IPS-15b (cell line): ENCODE data around the gene EN2.
A peak's percentile ranks its signal among the peaks of the same experiment; 100 is the strongest.

Experiments
- H3K27me3 ChIP-seq: one replicate; pipeline ENCODE4 v1.6.1; 2013; ENCODE audit warnings: low read length; ENCODE audit not compliant: control insufficient read depth, insufficient read depth
- H3K36me3 ChIP-seq: one replicate; pipeline ENCODE4 v1.6.1; 2013; ENCODE audit warnings: low read length; ENCODE audit not compliant: control insufficient read depth, insufficient read depth
- H3K4me1 ChIP-seq: one replicate; pipeline ENCODE4 v1.6.1; 2013; ENCODE audit warnings: mild to moderate bottlenecking, low read length; ENCODE audit not compliant: control insufficient read depth, insufficient read depth
- H3K4me3 ChIP-seq: one replicate; pipeline ENCODE4 v1.5.1; 2013; ENCODE audit warnings: low read depth, low read length
- H3K9ac ChIP-seq: one replicate; pipeline ENCODE4 v1.6.1; 2013; ENCODE audit warnings: low read depth, mild to moderate bottlenecking, low read length
- H3K9me3 ChIP-seq: one replicate; pipeline ENCODE4 v1.6.1; 2013; ENCODE audit warnings: mild to moderate bottlenecking, low read length; ENCODE audit not compliant: control insufficient read depth, insufficient read depth

The EN2 gene

GRCh38 chr7:155496267-155497005 is 38.5 kb downstream of the EN2 start:
- H3K9me3 ChIP-seq: no peaks in the 10 kb centered on the region
- no peak overlapping the region for H3K9ac ChIP-seq
- H3K4me3 ChIP-seq: no peak overlapping the region
- H3K4me1 ChIP-seq: peaks cover 2% of the 10 kb centered on the region
- H3K36me3 ChIP-seq: no peaks in the 10 kb centered on the region
- H3K27me3 ChIP-seq: peaks cover 89% of the 10 kb centered on the region

GRCh38 chr7:155497149-155497901 is 39.4 kb downstream of the EN2 start:
- no peak overlapping the region for H3K4me3 ChIP-seq
- peaks cover 89% of the 10 kb centered on the region for H3K27me3 ChIP-seq
- H3K36me3 ChIP-seq: no peaks in the 10 kb centered on the region
- H3K4me1 ChIP-seq: no peaks in the 10 kb centered on the region
- H3K9ac ChIP-seq: no peak overlapping the region
- H3K9me3 ChIP-seq: no peaks in the 10 kb centered on the region

- H3K4me1 ChIP-seq: peaks cover 2% of the 10 kb centered on the region
- no peaks in the 10 kb centered on the region for H3K9me3 ChIP-seq
- H3K4me3 ChIP-seq: no peak overlapping the region
- no peaks in the 10 kb centered on the region for H3K36me3 ChIP-seq
- no peak overlapping the region for H3K9ac ChIP-seq
- H3K27me3 ChIP-seq: peaks cover 95% of the 10 kb centered on the region
Measured at GRCh38 chr7:155505422-155505793, 47.5 kb downstream of the EN2 start.

GRCh38 chr7:155506854-155507337 is 49.0 kb downstream of the EN2 start:
- no peaks in the 10 kb centered on the region for H3K9me3 ChIP-seq
- H3K27me3 ChIP-seq: peaks cover 95% of the 10 kb centered on the region
- H3K36me3 ChIP-seq: no peaks in the 10 kb centered on the region
- peaks cover 6% of the 10 kb centered on the region for H3K4me1 ChIP-seq
- H3K4me3 ChIP-seq: no peak overlapping the region
- no peak overlapping the region for H3K9ac ChIP-seq

GRCh38 chr7:155507576-155507975 is 49.6 kb downstream of the EN2 start:
- no peaks in the 10 kb centered on the region for H3K36me3 ChIP-seq
- no peaks in the 10 kb centered on the region for H3K9me3 ChIP-seq
- peaks cover 95% of the 10 kb centered on the region for H3K27me3 ChIP-seq
- H3K9ac ChIP-seq: no peak overlapping the region
- H3K4me1 ChIP-seq: peaks cover 6% of the 10 kb centered on the region
- H3K4me3 ChIP-seq: no peak overlapping the region

GRCh38 chr7:155508376-155509358 is 50.7 kb downstream of the EN2 start:
- peaks cover 95% of the 10 kb centered on the region for H3K27me3 ChIP-seq
- H3K4me1 ChIP-seq: peaks cover 6% of the 10 kb centered on the region
- H3K9me3 ChIP-seq: no peaks in the 10 kb centered on the region
- no peaks in the 10 kb centered on the region for H3K36me3 ChIP-seq
- peak overlapping the region; percentile 19 for H3K4me3 ChIP-seq
- H3K9ac ChIP-seq: no peak overlapping the region

GRCh38 chr7:155509359-155509724 is 51.4 kb downstream of the EN2 start:
- Histone ChIP-seq H3K9ac (no peak overlapping the region), H3K4me3 (peak overlapping the region; percentile 46)

GRCh38 chr7:155509725-155510551 is 52.0 kb downstream of the EN2 start:
- H3K4me3 ChIP-seq: peak overlapping the region; percentile 46
- H3K9me3 ChIP-seq: no peaks in the 10 kb centered on the region
- peaks cover 94% of the 10 kb centered on the region for H3K27me3 ChIP-seq
- H3K9ac ChIP-seq: no peak overlapping the region
- H3K36me3 ChIP-seq: no peaks in the 10 kb centered on the region
- peaks cover 6% of the 10 kb centered on the region for H3K4me1 ChIP-seq

More at GRCh38 chr7:155509359-155509724, 51.4 kb downstream of the EN2 start:
- Histone ChIP-seq H3K9me3 (no peaks in the 10 kb centered on the region), H3K27me3 (peaks cover 95% of the 10 kb centered on the region), H3K36me3 (no peaks in the 10 kb centered on the region), H3K4me1 (peaks cover 6% of the 10 kb centered on the region)

GRCh38 chr7:155510975-155511701 is 53.2 kb downstream of the EN2 start:
- Histone ChIP-seq H3K4me3 (no peak overlapping the region), H3K36me3 (no peaks in the 10 kb centered on the region), H3K9ac (no peak overlapping the region), H3K4me1 (peaks cover 6% of the 10 kb centered on the region), H3K27me3 (peaks cover 94% of the 10 kb centered on the region), H3K9me3 (no peaks in the 10 kb centered on the region)

GRCh38 chr7:155511702-155511996 is 53.7 kb downstream of the EN2 start:
- Histone ChIP-seq H3K9me3 (no peaks in the 10 kb centered on the region), H3K27me3 (peaks cover 94% of the 10 kb centered on the region), H3K9ac (no peak overlapping the region), H3K4me3 (no peak overlapping the region), H3K4me1 (peaks cover 6% of the 10 kb centered on the region), H3K36me3 (no peaks in the 10 kb centered on the region)
